GM13976 (cell line): ENCODE results near the gene TRIO.

ENCODE experiments used
- DNase-seq: peaks from one replicate; pipeline ENCODE4 v3.0.0; 2012; ENCODE audit warnings: low spot score
- CTCF ChIP-seq: IDR thresholded peaks from 2 replicates; pipeline ENCODE4 v1.5.1; 2012; ENCODE audit warnings: borderline replicate concordance, mild to moderate bottlenecking; ENCODE audit not compliant: insufficient read depth; ENCODE audit errors: extremely low read depth, missing control alignments, control extremely low read depth
- in situ Hi-C: fragments of 300-500 bp; cut with MboI; formaldehyde crosslinking; loops from one replicate; pipeline ENCODE4 v1.12.0; 2022; ENCODE audit warnings: low sequenced_read_pairs, mixed read lengths, inconsistent platforms; ENCODE audit not compliant: unreplicated experiment

The TRIO gene

GRCh38 chr5:14122089-14122488 lies 21.1 kb upstream of the TRIO start:
- TF ChIP-seq CTCF = no peak
- in situ Hi-C loops = no loop called here
- DNase-seq = no peak

- no peak for DNase-seq
- in situ Hi-C loops = no loop called here
- TF ChIP-seq CTCF = no peak
Observed at GRCh38 chr5:14123551-14123950, 19.6 kb upstream of the TRIO start.

- in situ Hi-C loops = no loop called here
- no peak for DNase-seq
- TF ChIP-seq CTCF = no peak
Observed at GRCh38 chr5:14123974-14124482, 19.1 kb upstream of the TRIO start.

GRCh38 chr5:14125262-14125661 lies 17.9 kb upstream of the TRIO start:
- DNase-seq = no peak
- in situ Hi-C loops = no loop called here
- no peak for TF ChIP-seq CTCF

- no peak for TF ChIP-seq CTCF
- in situ Hi-C loops = no loop called here
Observed at GRCh38 chr5:14127587-14127986, 15.6 kb upstream of the TRIO start.

GRCh38 chr5:14128079-14128478 lies 15.1 kb upstream of the TRIO start:
- in situ Hi-C loops = no loop called here
- no peak for DNase-seq
- TF ChIP-seq CTCF = no peak

More at GRCh38 chr5:14127587-14127986, 15.6 kb upstream of the TRIO start:
- no peak for DNase-seq

DNA sequence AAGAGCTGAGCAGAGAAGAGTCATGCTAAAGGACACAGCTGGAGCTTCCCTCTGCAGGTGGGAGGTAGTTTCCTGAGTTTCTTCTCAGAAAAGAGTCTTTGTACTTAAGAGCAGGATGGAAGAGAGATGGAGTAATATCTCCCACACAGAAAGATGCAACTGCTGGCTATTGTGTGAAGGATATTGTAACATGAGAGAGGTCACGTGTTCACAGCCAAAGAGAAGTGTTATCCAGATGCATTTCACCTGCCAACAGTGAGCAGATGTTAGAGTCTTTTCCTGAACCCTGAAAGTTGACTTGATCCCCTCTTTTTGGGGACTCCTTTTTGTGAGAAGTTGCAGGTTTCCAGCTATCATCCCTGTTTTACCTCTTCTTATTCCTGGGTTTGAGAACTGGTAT lies 14.0 kb upstream of the TRIO start:
- in situ Hi-C loops = no loop called here
- TF ChIP-seq CTCF = no peak

More for the DNA sequence above, 14.0 kb upstream of the TRIO start:
- DNase-seq = no peak
